Hepatocyte (in vitro differentiated cells): ENCODE measurements around the gene RTN4RL1. TPM values are rescaled to one million over a fixed set of nuclear protein-coding genes. Genes with fewer than 3 reads are reported as not detected.

Experiments
- DNase-seq: peaks from one replicate; pipeline ENCODE4 v3.0.0-alpha.2; 2016; ENCODE audit warnings: low spot score
- H2AFZ ChIP-seq: fragments of 200-600 bp; sonication (generic); 2 replicates; pipeline ENCODE4 v1.6.0; 2016; ENCODE audit warnings: antibody characterized with exemption, mild to moderate bottlenecking
- H3K27ac ChIP-seq: fragments of 200-600 bp; sonication (generic); 2 replicates; pipeline ENCODE4 v1.5.1; 2016; ENCODE audit warnings: mild to moderate bottlenecking
- H3K27me3 ChIP-seq: fragments of 200-600 bp; sonication (generic); 2 replicates; pipeline ENCODE4 v1.6.1; 2016
- H3K36me3 ChIP-seq: fragments of 200-600 bp; sonication (generic); replicated peaks from 2 replicates; pipeline ENCODE4 v1.5.1; 2016; ENCODE audit warnings: low read depth; ENCODE audit not compliant: insufficient read depth
- H3K4me1 ChIP-seq: fragments of 200-600 bp; sonication (generic); 2 replicates; pipeline ENCODE4 v1.5.1; 2016; ENCODE audit warnings: mild to moderate bottlenecking, moderate library complexity; ENCODE audit not compliant: insufficient read depth
- H3K4me2 ChIP-seq: fragments of 200-600 bp; sonication (generic); 2 replicates; pipeline ENCODE4 v1.6.0; 2016
- H3K4me3 ChIP-seq: fragments of 200-600 bp; sonication (generic); 2 replicates; pipeline ENCODE4 v1.5.1; 2016; ENCODE audit warnings: mild to moderate bottlenecking
- H3K79me2 ChIP-seq: fragments of 200-600 bp; sonication (generic); 2 replicates; pipeline ENCODE4 v1.6.0; 2017; ENCODE audit warnings: mild to moderate bottlenecking
- H3K9me2 ChIP-seq: fragments of 200-600 bp; sonication (generic); replicated peaks from 2 replicates; pipeline ENCODE4 v1.6.0; 2017; ENCODE audit warnings: mild to moderate bottlenecking; ENCODE audit not compliant: insufficient read depth
- H3K9me3 ChIP-seq: fragments of 200-600 bp; sonication (generic); 2 replicates; pipeline ENCODE4 v1.5.1; 2016; ENCODE audit warnings: low read depth, mild to moderate bottlenecking
- H4K20me1 ChIP-seq: fragments of 200-600 bp; sonication (generic); 2 replicates; pipeline ENCODE4 v1.6.0; 2016; ENCODE audit warnings: mild to moderate bottlenecking; ENCODE audit not compliant: insufficient read depth, poor library complexity, severe bottlenecking
- CTCF ChIP-seq: fragments of 200-600 bp; sonication (generic); IDR thresholded peaks from 2 replicates; pipeline ENCODE4 v1.5.1; 2016; ENCODE audit warnings: antibody characterized with exemption, mild to moderate bottlenecking; ENCODE audit not compliant: poor library complexity
- EZH2 ChIP-seq: fragments of 200-600 bp; sonication (generic); IDR thresholded peaks from 2 replicates; pipeline ENCODE4 v1.6.1; 2016; ENCODE audit warnings: antibody characterized with exemption, mild to moderate bottlenecking, borderline replicate concordance
- EZH2phosphoT487 ChIP-seq: fragments of 200-600 bp; sonication (generic); IDR thresholded peaks from one replicate; pipeline ENCODE4 v1.6.1; 2018; ENCODE audit warnings: antibody characterized with exemption, mild to moderate bottlenecking, low read depth, moderate library complexity; ENCODE audit not compliant: unreplicated experiment, severe bottlenecking
- WGBS: methylation state at CpG from one replicate; pipeline ENCODE4 v1.1.6; 2016; ENCODE audit warnings: low lambda C conversion rate; ENCODE audit errors: missing lambda C conversion rate; 5-methylcytosine and 5-hydroxymethylcytosine counted together
- microRNA counts: library from miRNA; unstranded; fragments of <30 nt; microRNA quantifications from one replicate; lab custom pipeline; 2017
- microRNA-seq: library from miRNA; unstranded; fragments of <30 nt; microRNA quantifications from one replicate; pipeline ENCODE4, GENCODE V29; 2017
- polyA plus RNA-seq: library from polyadenylated mRNA; unstranded; fragments of >200 nt; fragmentation: Nextera tagmentation; extraction: Ambion mirVana; gene quantifications from 2 replicates; pipeline ENCODE4 v1.2.1, GENCODE V29; 2016
- small RNA-seq: library from RNA; depleted of rRNA; stranded (forward); fragments of <200 nt; gene quantifications from one replicate; pipeline ENCODE3, GENCODE V24; 2014
- total RNA-seq: library from RNA; depleted of rRNA; stranded (reverse); fragments of >200 nt; gene quantifications from 2 replicates; pipeline ENCODE4 v1.2.3, GENCODE V29; 2014

The RTN4RL1 gene
- total and polyA plus RNA-seq, 2 experiments from 2014 or later: 0.53 to 1.4 TPM

GRCh38 chr17:1894753-1895339 is 130.3 kb downstream of the RTN4RL1 start:
- Histone ChIP-seq H3K27ac (no peak overlapping the region), H3K27me3 (no peaks in the 10 kb centered on the region), H3K4me3 (no peak overlapping the region), H3K9me2 (no peaks in the 10 kb centered on the region), H2AFZ (no peak overlapping the region), H3K79me2 (no peaks in the 10 kb centered on the region), H4K20me1 (no peaks in the 10 kb centered on the region), H3K9me3 (no peaks in the 10 kb centered on the region), H3K4me2 (no peak overlapping the region), H3K36me3 (no peaks in the 10 kb centered on the region), H3K4me1 (no peaks in the 10 kb centered on the region)
- 88% methylated on average over 7 of the region's 7 CpGs for WGBS
- no peak for TF ChIP-seq EZH2
- TF ChIP-seq CTCF: no peak
- TF ChIP-seq EZH2phosphoT487: no peak
- no peak for DNase-seq

- H3K27ac ChIP-seq: no peak overlapping the region
- no peaks in the 10 kb centered on the region for H3K36me3 ChIP-seq
- no peak overlapping the region for H3K4me3 ChIP-seq
- H4K20me1 ChIP-seq: no peaks in the 10 kb centered on the region
- no peaks in the 10 kb centered on the region for H3K4me1 ChIP-seq
- 92% methylated on average over 15 of the region's 15 CpGs for WGBS
- no peaks in the 10 kb centered on the region for H3K79me2 ChIP-seq
- TF ChIP-seq EZH2phosphoT487: no peak
- no peak for TF ChIP-seq CTCF
- no peak for TF ChIP-seq EZH2
- no peak for DNase-seq
- no peaks in the 10 kb centered on the region for H3K9me3 ChIP-seq
- H3K9me2 ChIP-seq: no peaks in the 10 kb centered on the region
- no peak overlapping the region for H3K4me2 ChIP-seq
- H2AFZ ChIP-seq: no peak overlapping the region
- H3K27me3 ChIP-seq: no peaks in the 10 kb centered on the region
These were observed 134.2 kb downstream of the RTN4RL1 start for GRCh38 chr17:1890758-1891450.

- no peak overlapping the region for H3K4me2 ChIP-seq
These were observed 136.4 kb downstream of the RTN4RL1 start for GRCh38 chr17:1888741-1889140.

More at GRCh38 chr17:1888741-1889140, 136.4 kb downstream of the RTN4RL1 start:
- 92% methylated on average over 14 of the region's 14 CpGs for whole genome bisulfite sequencing
- no peak for DNase-seq
- Histone ChIP-seq H4K20me1 (no peaks in the 10 kb centered on the region), H3K27ac (no peak overlapping the region), H2AFZ (no peak overlapping the region), H3K4me3 (no peak overlapping the region), H3K4me1 (no peaks in the 10 kb centered on the region), H3K9me3 (no peaks in the 10 kb centered on the region), H3K36me3 (no peaks in the 10 kb centered on the region), H3K9me2 (no peaks in the 10 kb centered on the region), H3K79me2 (no peaks in the 10 kb centered on the region), H3K27me3 (no peaks in the 10 kb centered on the region)
- TF ChIP-seq EZH2phosphoT487 (no peak), CTCF (no peak), EZH2 (no peak)

MicroRNAs within 50 kb of the gene (microRNA counts, 767-probe panel; counts per million panel counts)
- 7,093 counts per million, percentile 39 among the panel's probes with 10 or more counts for microRNA hsa-miR-132-3p (lab: Ali Mortazavi, UCI)
- microRNA hsa-miR-212-3p (lab: Ali Mortazavi, UCI): not detected

Small RNA genes lying within 50 kb of the gene (microRNA-seq; reads per million reads assigned to microRNA genes)
- gene MIR132 (1,151 reads per million, percentile 81 among the genes with 10 or more reads in this experiment), gene MIR212 (40.7 reads per million, percentile 49 among the genes with 10 or more reads in this experiment)

Small RNA genes lying within 50 kb of the gene (small RNA-seq; reads per million reads assigned to genes)
- gene AC090617.9 (not detected), gene MIR132 (17.0 reads per million, percentile 96 among the genes with 10 or more reads in this experiment), gene MIR212 (7.5 reads per million, percentile 94 among the genes with 10 or more reads in this experiment), gene OVCA2 (not detected)

Other genes starting within 250 kb of the RTN4RL1 start
- 8.7 and 11.4 TPM in 2 replicates for gene SMYD4, start 195.4 kb downstream of the RTN4RL1 start, total RNA-seq
- 8.5 and 9.5 TPM in 2 replicates for gene SMYD4, start 195.4 kb downstream of the RTN4RL1 start, polyA plus RNA-seq
- gene RPA1, start 195.3 kb downstream of the RTN4RL1 start, total RNA-seq: 15.2 and 17.6 TPM in 2 replicates
- gene RPA1, start 195.3 kb downstream of the RTN4RL1 start, polyA plus RNA-seq: 32.4 and 33.6 TPM in 2 replicates
- gene DPH1, start 4.8 kb upstream of the RTN4RL1 start, total RNA-seq: 26.2 and 27.8 TPM in 2 replicates
- 45.2 and 49.0 TPM in 2 replicates for gene DPH1, start 4.8 kb upstream of the RTN4RL1 start, polyA plus RNA-seq
- 49.2 and 56.4 TPM in 2 replicates for gene OVCA2, start 16.7 kb upstream of the RTN4RL1 start, total RNA-seq
- 72.5 and 72.7 TPM in 2 replicates for gene OVCA2, start 16.7 kb upstream of the RTN4RL1 start, polyA plus RNA-seq
- gene HIC1, start 29.8 kb upstream of the RTN4RL1 start, total RNA-seq: 8.8 and 9.4 TPM in 2 replicates
- gene HIC1, start 29.8 kb upstream of the RTN4RL1 start, polyA plus RNA-seq: 8.2 and 10.2 TPM in 2 replicates